ENCODE data around the gene CT45A2.
"Not testable (repeated sequence)": the region's sequence is repeated elsewhere in the genome, so short reads cannot be mapped to it uniquely, and the experiment has no call there.

Gene CT45A2

GRCh38 chrX:135819912-135820311 lies at the start of gene CT45A2:
Gene CT45A2, minus strand, starts transcription at chrX:135820012. Its CDS starts 3,747 bp downstream, at chrX:135816265.
- in situ Hi-C loops (cut with HindIII; ENCODE audit: low sequenced_read_pairs); H3K4me3 ChIP-seq (ENCODE audit: low read depth, low read length); DNase-seq (ENCODE audit: low read depth, low spot score): not testable (repeated sequence)

DNA sequence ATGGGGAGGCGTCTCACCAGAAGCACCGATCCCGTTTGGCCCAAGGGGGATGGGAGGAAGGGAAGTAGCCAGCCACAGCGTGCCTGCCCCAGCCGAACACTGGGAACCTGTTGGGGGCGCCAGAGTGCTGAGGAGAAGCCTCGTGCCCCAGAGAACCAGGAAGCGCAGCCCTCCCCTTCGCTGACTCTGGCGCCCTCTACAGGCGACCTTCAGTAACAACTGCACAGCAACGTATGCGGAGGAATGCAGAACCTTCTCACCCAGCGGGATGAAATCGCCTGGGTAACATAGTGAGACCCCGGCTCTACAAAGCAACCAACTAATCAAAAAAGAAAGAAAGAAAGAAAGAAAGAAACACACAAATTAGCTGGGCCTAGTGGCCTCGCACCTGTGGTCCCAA lies 34.6 kb upstream of the CT45A2 start, which contains the start of gene CT45A8:
Gene CT45A8 (minus strand): TSS at position 101 of the 400 bp plus-strand sequence. CDS start 3,755 bp downstream, outside the sequence.
- H3K4me3 ChIP-seq (ENCODE audit: low read depth, low read length); in situ Hi-C loops (cut with HindIII; ENCODE audit: low sequenced_read_pairs); DNase-seq (ENCODE audit: low read depth, low spot score): not testable (repeated sequence)

DNA sequence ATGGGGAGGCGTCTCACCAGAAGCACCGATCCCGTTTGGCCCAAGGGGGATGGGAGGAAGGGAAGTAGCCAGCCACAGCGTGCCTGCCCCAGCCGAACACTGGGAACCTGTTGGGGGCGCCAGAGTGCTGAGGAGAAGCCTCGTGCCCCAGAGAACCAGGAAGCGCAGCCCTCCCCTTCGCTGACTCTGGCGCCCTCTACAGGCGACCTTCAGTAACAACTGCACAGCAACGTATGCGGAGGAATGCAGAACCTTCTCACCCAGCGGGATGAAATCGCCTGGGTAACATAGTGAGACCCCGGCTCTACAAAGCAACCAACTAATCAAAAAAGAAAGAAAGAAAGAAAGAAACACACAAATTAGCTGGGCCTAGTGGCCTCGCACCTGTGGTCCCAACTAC lies 17.4 kb upstream of the CT45A2 start, which contains the start of gene CT45A7:
Gene CT45A7 (minus strand): TSS at position 101 of the 400 bp plus-strand sequence. CDS start 3,747 bp downstream, outside the sequence.
- H3K4me3 ChIP-seq (ENCODE audit: low read depth, low read length); in situ Hi-C loops (cut with HindIII; ENCODE audit: low sequenced_read_pairs); DNase-seq (ENCODE audit: low read depth, low spot score): not testable (repeated sequence)

- H3K4me3 ChIP-seq (ENCODE audit: low read depth, low read length); DNase-seq (ENCODE audit: low read depth, low spot score); in situ Hi-C loops (cut with HindIII; ENCODE audit: low sequenced_read_pairs): not testable (repeated sequence)
These were observed 17.1 kb downstream of the CT45A2 start, which contains the start of gene CT45A6 for GRCh38 chrX:135802687-135803086. Gene CT45A6, minus strand, starts transcription at chrX:135802787. Its CDS starts 3,794 bp downstream, at chrX:135798993.

GRCh38 chrX:135785403-135785802 lies 34.4 kb downstream of the CT45A2 start, which contains the start of gene CT45A5:
Gene CT45A5, minus strand, starts transcription at chrX:135785503. Its CDS starts 3,774 bp downstream, at chrX:135781729.
- in situ Hi-C loops (cut with HindIII; ENCODE audit: low sequenced_read_pairs); DNase-seq (ENCODE audit: low read depth, low spot score); H3K4me3 ChIP-seq (ENCODE audit: low read depth, low read length): not testable (repeated sequence)

- DNase-seq (ENCODE audit: low read depth, low spot score); in situ Hi-C loops (cut with HindIII; ENCODE audit: low sequenced_read_pairs); H3K4me3 ChIP-seq (ENCODE audit: low read depth, low read length): not testable (repeated sequence)
These were observed 51.7 kb downstream of the CT45A2 start, which contains the start of gene CT45A3 for GRCh38 chrX:135768091-135768490. Gene CT45A3, minus strand, starts transcription at chrX:135768191. Its CDS starts 3,747 bp downstream, at chrX:135764444.
